GM18951 (cell line): ENCODE results near the gene PKIB.
"Not testable (repeated sequence)": the region's sequence is repeated elsewhere in the genome, so short reads cannot be mapped to it uniquely, and the experiment has no call there.

Source experiments
- POLR2A ChIP-seq: IDR thresholded peaks from 4 replicates; pipeline ENCODE4 v1.6.1; 2011; ENCODE audit warnings: mild to moderate bottlenecking; ENCODE audit not compliant: insufficient read length, insufficient read depth; ENCODE audit errors: extremely low read depth
- in situ Hi-C: fragments of 300-500 bp; cut with MboI; formaldehyde crosslinking; loops from one replicate; pipeline ENCODE4 v1.12.0; 2022; ENCODE audit warnings: low sequenced_read_pairs, mixed read lengths, inconsistent platforms; ENCODE audit not compliant: unreplicated experiment

PKIB gene

GRCh38 chr6:122609881-122610689 lies at the start of gene PKIB:
TSS of gene PKIB (plus strand) at chr6:122610405. CDS start at chr6:122717795, 107,390 bp downstream.
- in situ Hi-C loops: no loop called here
- TF ChIP-seq POLR2A: no peak

DNA sequence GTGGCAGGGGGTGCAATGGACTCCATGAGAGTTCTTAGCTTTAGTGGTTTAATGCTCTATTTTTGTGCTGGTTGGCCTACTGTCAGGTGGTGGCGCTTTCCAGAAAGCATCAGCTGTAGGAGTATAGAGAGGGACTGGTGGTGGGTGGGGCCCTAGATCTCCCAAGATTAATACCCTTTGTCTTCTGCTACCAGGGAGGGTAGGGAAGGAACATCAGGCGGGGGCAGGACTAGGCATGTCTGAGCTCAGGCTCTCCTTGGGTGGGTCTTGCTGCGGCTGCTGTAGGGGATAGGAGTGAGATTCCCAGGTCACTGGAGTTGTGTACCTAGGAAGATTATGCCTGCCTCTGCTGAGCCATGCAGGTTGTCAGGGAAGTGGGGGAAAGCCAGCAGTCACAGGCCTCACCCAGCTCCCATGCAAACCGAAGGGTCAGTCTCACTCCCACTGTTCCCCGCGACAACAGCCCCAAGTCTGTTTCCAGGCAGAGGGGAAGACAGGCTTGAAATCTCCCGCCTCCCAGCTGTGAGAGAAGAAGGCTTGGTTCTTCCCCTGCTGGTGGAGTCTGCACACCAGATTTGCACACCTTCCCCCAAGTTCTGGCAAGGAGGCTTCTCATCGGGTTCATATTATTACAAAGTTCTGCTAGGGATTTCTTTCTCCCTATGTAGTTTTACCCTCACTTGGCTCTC lies 46.7 kb upstream of the PKIB start:
- in situ Hi-C loops: no loop called here
- TF ChIP-seq POLR2A: no peak

DNA sequence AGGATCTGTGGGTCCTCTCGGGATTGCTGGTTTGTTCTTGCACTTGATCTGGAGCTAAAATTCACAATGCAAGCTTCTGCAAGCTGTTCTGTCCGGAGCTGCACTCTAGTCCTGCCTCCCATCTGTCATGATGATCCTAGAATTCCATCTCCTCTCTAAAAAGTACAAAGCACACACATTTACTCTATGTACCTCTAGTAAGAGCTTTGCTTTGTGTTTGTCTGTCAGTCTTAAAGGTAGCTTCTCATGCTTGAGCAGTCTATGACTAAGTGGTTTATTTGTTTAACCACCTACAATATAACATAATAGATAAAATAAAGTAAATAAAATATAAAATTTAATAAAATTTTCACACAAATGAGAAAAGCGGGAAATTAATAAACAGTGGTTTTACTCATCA lies 46.0 kb upstream of the PKIB start:
- in situ Hi-C loops: no loop called here
- no peak for TF ChIP-seq POLR2A

- in situ Hi-C loops: no loop called here
- TF ChIP-seq POLR2A: no peak
Measured at GRCh38 chr6:122565708-122566107, 44.5 kb upstream of the PKIB start.

DNA sequence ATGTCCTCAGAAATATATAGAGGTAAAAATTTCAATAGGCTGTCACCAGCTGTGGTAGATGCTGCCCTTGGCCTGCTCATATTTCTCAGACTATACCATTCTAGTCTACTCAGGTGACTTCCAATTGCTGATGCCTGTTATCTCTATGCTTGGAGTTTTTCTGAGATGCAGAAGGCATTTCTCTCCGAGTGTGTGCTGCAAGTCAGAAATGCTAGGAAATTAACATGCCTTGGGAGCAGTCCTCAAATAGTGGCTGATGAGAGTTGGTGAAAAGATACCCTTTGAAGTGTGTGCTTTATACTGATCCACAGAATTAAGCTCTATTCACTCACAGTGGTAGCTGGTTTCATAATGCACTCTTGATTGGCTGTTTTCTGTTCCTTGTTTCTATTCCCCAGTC lies 43.2 kb upstream of the PKIB start:
- TF ChIP-seq POLR2A: no peak
- in situ Hi-C loops: no loop called here

DNA sequence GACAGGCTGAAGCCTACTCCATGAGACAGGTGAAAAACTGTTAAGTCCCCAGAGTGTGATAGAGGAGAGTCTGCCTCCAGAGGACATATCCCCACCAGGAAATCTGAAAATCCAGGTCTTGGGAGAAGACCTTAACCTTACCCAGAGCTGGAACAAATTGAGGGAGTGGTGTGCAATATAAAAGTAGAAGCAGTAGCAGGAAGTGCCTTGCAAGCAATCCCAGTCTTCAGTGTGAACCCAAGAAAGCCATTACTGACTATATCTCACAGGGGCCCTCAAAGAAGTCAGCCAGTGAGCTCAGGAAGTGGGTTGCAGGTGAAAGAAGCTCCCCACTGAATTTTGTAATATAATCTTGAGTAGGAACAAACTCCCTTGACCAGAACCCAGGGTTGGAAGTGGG lies 41.9 kb upstream of the PKIB start:
- TF ChIP-seq POLR2A: no peak
- in situ Hi-C loops: no loop called here

DNA sequence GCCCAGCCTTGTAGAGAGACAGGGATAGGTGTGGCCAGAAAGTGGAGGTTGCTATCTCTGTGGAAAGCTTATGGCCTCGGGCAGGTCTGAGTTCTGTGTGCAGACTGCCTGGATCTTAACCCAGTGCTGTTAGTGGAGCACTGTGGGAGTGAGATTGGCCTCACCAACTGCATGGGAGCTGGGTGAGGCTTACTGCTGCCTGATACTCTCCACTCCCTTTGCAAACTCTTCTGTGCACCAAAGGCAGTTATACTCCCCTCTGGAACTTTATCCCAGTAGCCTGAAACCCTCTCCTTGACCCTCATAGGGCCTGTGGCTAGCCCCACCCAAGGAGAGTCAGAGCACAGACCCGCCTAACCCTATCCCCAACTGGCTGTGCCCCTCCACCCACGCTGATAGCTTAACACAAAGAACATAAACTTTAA lies 41.4 kb upstream of the PKIB start:
- in situ Hi-C loops: no loop called here
- TF ChIP-seq POLR2A: no peak

GRCh38 chr6:122569230-122569771 lies 40.9 kb upstream of the PKIB start:
- no peak for TF ChIP-seq POLR2A
- in situ Hi-C loops: no loop called here

- TF ChIP-seq POLR2A: no peak
- in situ Hi-C loops: no loop called here
Measured at GRCh38 chr6:122571888-122572287, 38.3 kb upstream of the PKIB start.

- in situ Hi-C loops: no loop called here
- no peak for TF ChIP-seq POLR2A
Measured at GRCh38 chr6:122576888-122577287, 33.3 kb upstream of the PKIB start.

- TF ChIP-seq POLR2A: no peak
- in situ Hi-C loops: no loop called here
Measured at GRCh38 chr6:122578961-122579360, 31.2 kb upstream of the PKIB start.

GRCh38 chr6:122580737-122581136 lies 29.5 kb upstream of the PKIB start:
- no peak for TF ChIP-seq POLR2A
- in situ Hi-C loops: no loop called here

GRCh38 chr6:122589115-122589514 lies 21.1 kb upstream of the PKIB start:
- TF ChIP-seq POLR2A: no peak
- in situ Hi-C loops: no loop called here

GRCh38 chr6:122598295-122598694 lies 11.9 kb upstream of the PKIB start:
- in situ Hi-C loops: not testable (repeated sequence)
